Measurements from ENCODE around the gene MAP3K4. TPM values are rescaled to one million over a fixed set of nuclear protein-coding genes. Genes with fewer than 3 reads are reported as not detected.
A peak's percentile ranks its signal among the peaks of the same experiment; 100 is the strongest.
"Not testable (repeated sequence)": the region's sequence is repeated elsewhere in the genome, so short reads cannot be mapped to it uniquely, and the experiment has no call there.

The MAP3K4 gene
- total and polyA plus RNA-seq, 7 donors, result 4.6 to 79.2 (median 22.7) TPM

- TF ChIP-seq POLR2A (IDR thresholded peaks at IDR 0.05) (no peak), POLR2AphosphoS5 (IDR thresholded peaks at IDR 0.05) (no peak), EP300 (IDR thresholded peaks at IDR 0.05) (no peak), CTCF (IDR thresholded peaks at IDR 0.05) (no peak)
Observed at GRCh38 chr6:160975162-160975561, 16.4 kb upstream of the MAP3K4 start.

GRCh38 chr6:160975961-160976360 is 15.6 kb upstream of the MAP3K4 start:
- peaks cover 0 to 41% (median 27%) of the 10 kb centered on the region in 4 donors for H3K4me1 ChIP-seq
- DNase-seq; intact Hi-C loops (cut with DNase I); H3K9me3 ChIP-seq; H3K27me3 ChIP-seq; H3K36me3 ChIP-seq; H3K27ac ChIP-seq; H3K4me3 ChIP-seq: not testable (repeated sequence)
- 89% methylated on average over 4 of the region's 4 CpGs for WGBS, 2 donors

More at GRCh38 chr6:160975162-160975561, 16.4 kb upstream of the MAP3K4 start:
- no peaks in the 10 kb centered on the region for H3K27me3 ChIP-seq
- no peak for DNase-seq
- H3K36me3 ChIP-seq, result no peaks in the 10 kb centered on the region
- no peak overlapping the region for H3K4me3 ChIP-seq
- H3K4me1 ChIP-seq, result peaks cover 0 to 41% (median 27%) of the 10 kb centered on the region in 4 donors
- peak overlapping the region in 3 of 4 donors; percentile 55 to 75 (median 57) for H3K27ac ChIP-seq
- no peaks in the 10 kb centered on the region for H3K9me3 ChIP-seq
- intact Hi-C loops (cut with DNase I), result no loop called here
- WGBS, 2 donors, result 47 to 61% methylated on average over 1 of the region's 1 CpG

- no peak overlapping the region for H3K4me3 ChIP-seq
- H3K4me1 ChIP-seq, result peaks cover 0 to 41% (median 27%) of the 10 kb centered on the region in 4 donors
- H3K36me3 ChIP-seq, result no peaks in the 10 kb centered on the region
- intact Hi-C loops (cut with DNase I), result no loop called here
- H3K27ac ChIP-seq, result peak overlapping the region in 2 of 4 donors; percentile 0 to 45
- TF ChIP-seq EP300 (IDR thresholded peaks at IDR 0.05) (no peak), POLR2AphosphoS5 (IDR thresholded peaks at IDR 0.05) (no peak), POLR2A (IDR thresholded peaks at IDR 0.05) (no peak), CTCF (IDR thresholded peaks at IDR 0.05) (no peak)
- no peaks in the 10 kb centered on the region for H3K27me3 ChIP-seq
- no peak for DNase-seq
- WGBS, 2 donors, result 80 to 87% methylated on average over 4 of the region's 4 CpGs
- H3K9me3 ChIP-seq, result no peaks in the 10 kb centered on the region
Observed at GRCh38 chr6:160978141-160978901, 13.2 kb upstream of the MAP3K4 start.

GRCh38 chr6:160979061-160979708 is 12.4 kb upstream of the MAP3K4 start:
- TF ChIP-seq EP300 (IDR thresholded peaks at IDR 0.05) (no peak), POLR2A (IDR thresholded peaks at IDR 0.05) (no peak), CTCF (IDR thresholded peaks at IDR 0.05) (no peak), POLR2AphosphoS5 (IDR thresholded peaks at IDR 0.05) (no peak)
- H3K27ac ChIP-seq, result peak overlapping the region in 1 of 4 donors; percentile 45
- peaks cover 0 to 7% (median 0%) of the 10 kb centered on the region in 4 donors for H3K9me3 ChIP-seq
- intact Hi-C loops (cut with DNase I), result no loop called here
- H3K4me1 ChIP-seq, result peaks cover 0 to 35% (median 21%) of the 10 kb centered on the region in 4 donors
- 74 to 76% methylated on average over 8 of the region's 8 CpGs for WGBS, 2 donors
- DNase-seq, result no peak
- H3K27me3 ChIP-seq, result no peaks in the 10 kb centered on the region
- no peaks in the 10 kb centered on the region for H3K36me3 ChIP-seq
- H3K4me3 ChIP-seq, result no peak overlapping the region

- H3K27ac ChIP-seq; H3K4me3 ChIP-seq; DNase-seq; H3K36me3 ChIP-seq; intact Hi-C loops (cut with DNase I); H3K27me3 ChIP-seq: not testable (repeated sequence)
- Histone ChIP-seq H3K4me1 (peaks cover 0 to 14% (median 6%) of the 10 kb centered on the region in 4 donors), H3K9me3 (peaks cover 0 to 11% (median 0%) of the 10 kb centered on the region in 4 donors)
- 96 to 97% methylated on average over 3 of the region's 3 CpGs for WGBS, 2 donors
Observed at GRCh38 chr6:160983377-160983948, 8.1 kb upstream of the MAP3K4 start.

Measured in sigmoid colon (tissue), 7 donors.